Neutrophil (primary cell): ENCODE results near the gene SORCS2.

ENCODE experiments used
- H3K27ac ChIP-seq: fragments of 200-600 bp; sonication (generic); 2 replicates; pipeline ENCODE4 v1.5.1; 2016; ENCODE audit warnings: mild to moderate bottlenecking, moderate library complexity
- H3K27me3 ChIP-seq: fragments of 200-600 bp; sonication (generic); 2 replicates; pipeline ENCODE4 v1.6.0; 2016; ENCODE audit warnings: mild to moderate bottlenecking
- H3K36me3 ChIP-seq: fragments of 200-600 bp; sonication (generic); 2 replicates; pipeline ENCODE4 v1.5.1; 2017
- H3K4me1 ChIP-seq, 2 experiments: fragments of 200-600 bp in 1 of 2; sonication (generic) in 1 of 2; 1 replicate in 1 of 2; 2 replicates in 1 of 2; pipeline versions ENCODE4 v1.5.1 to v1.6.1; 2013 to 2016; ENCODE audit warnings: low read depth in 1 of 2, low read length in 1 of 2, mild to moderate bottlenecking in 1 of 2, moderate library complexity in 1 of 2; ENCODE audit not compliant: control insufficient read depth in 1 of 2, insufficient read depth in 1 of 2
- H3K4me3 ChIP-seq, 2 experiments: fragments of 200-600 bp in 1 of 2; sonication (generic) in 1 of 2; 1 replicate in 1 of 2; 2 replicates in 1 of 2; pipeline ENCODE4 v1.5.1; 2013 to 2016; ENCODE audit warnings: low read depth in 1 of 2, low read length in 1 of 2, mild to moderate bottlenecking in 1 of 2, moderate library complexity in 1 of 2
- H3K9me3 ChIP-seq: fragments of 200-600 bp; sonication (generic); 2 replicates; pipeline ENCODE4 v1.5.1; 2016
- TF ChIP-seq, protein P1 (sequence below): fragments of 200-600 bp; sonication (generic); IDR thresholded peaks from 2 replicates; pipeline ENCODE4 v1.5.1; 2016; ENCODE audit warnings: antibody characterized with exemption

The SORCS2 gene

DNA sequence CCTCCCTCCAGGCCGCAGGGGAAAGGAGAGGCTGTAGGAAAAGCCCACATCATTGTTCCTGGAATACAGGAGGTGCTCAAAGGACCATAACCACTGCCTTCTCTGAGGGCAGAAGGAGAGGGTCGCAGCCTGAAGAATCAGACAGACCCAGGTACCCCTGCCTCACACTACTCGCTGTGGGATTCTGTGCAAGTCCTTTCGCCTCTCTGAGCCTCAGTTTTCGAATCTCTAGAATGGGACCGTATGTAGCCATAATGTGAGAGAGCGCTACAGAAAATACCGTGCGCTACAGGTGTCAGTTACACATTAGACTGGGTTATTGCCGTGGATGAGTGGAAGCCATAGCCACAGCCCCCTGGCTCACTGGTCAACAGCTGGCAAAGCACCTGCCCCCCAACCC is 320.6 kb downstream of the SORCS2 start:
- H3K9me3 ChIP-seq = no peaks in the 10 kb centered on the region
- H3K4me1 ChIP-seq = no peaks in the 10 kb centered on the region
- H3K36me3 ChIP-seq = no peaks in the 10 kb centered on the region
- TF ChIP-seq, protein P1, sequence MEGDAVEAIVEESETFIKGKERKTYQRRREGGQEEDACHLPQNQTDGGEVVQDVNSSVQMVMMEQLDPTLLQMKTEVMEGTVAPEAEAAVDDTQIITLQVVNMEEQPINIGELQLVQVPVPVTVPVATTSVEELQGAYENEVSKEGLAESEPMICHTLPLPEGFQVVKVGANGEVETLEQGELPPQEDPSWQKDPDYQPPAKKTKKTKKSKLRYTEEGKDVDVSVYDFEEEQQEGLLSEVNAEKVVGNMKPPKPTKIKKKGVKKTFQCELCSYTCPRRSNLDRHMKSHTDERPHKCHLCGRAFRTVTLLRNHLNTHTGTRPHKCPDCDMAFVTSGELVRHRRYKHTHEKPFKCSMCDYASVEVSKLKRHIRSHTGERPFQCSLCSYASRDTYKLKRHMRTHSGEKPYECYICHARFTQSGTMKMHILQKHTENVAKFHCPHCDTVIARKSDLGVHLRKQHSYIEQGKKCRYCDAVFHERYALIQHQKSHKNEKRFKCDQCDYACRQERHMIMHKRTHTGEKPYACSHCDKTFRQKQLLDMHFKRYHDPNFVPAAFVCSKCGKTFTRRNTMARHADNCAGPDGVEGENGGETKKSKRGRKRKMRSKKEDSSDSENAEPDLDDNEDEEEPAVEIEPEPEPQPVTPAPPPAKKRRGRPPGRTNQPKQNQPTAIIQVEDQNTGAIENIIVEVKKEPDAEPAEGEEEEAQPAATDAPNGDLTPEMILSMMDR = no peak
- no peak overlapping the region for H3K4me3 ChIP-seq
- H3K27ac ChIP-seq = no peak overlapping the region
- peaks cover 70% of the 10 kb centered on the region for H3K27me3 ChIP-seq

DNA sequence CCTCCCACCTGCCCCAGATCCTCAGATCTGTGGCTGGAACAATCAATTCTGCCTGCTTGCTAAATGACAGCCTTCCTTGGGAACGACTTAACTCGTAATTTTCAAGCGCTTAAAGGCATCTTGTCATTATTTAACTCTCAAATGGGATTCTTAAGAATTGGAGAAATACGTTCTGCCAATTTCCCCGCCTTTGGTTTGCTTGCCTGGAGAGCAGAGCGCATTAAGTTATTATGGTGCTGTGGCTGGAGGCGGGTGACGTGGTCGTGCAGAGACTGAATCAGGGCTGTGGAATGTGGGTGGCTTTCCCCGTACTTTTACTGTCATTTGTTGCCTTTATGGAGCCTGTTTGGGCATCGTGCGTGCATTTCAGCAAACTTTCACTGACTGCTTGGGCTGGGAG is 321.3 kb downstream of the SORCS2 start:
- H3K36me3 ChIP-seq = no peaks in the 10 kb centered on the region
- H3K9me3 ChIP-seq = no peaks in the 10 kb centered on the region
- H3K4me3 ChIP-seq = no peak overlapping the region
- TF ChIP-seq, protein P1 = no peak
- H3K4me1 ChIP-seq = no peaks in the 10 kb centered on the region
- H3K27ac ChIP-seq = no peak overlapping the region
- peaks cover 70% of the 10 kb centered on the region for H3K27me3 ChIP-seq

DNA sequence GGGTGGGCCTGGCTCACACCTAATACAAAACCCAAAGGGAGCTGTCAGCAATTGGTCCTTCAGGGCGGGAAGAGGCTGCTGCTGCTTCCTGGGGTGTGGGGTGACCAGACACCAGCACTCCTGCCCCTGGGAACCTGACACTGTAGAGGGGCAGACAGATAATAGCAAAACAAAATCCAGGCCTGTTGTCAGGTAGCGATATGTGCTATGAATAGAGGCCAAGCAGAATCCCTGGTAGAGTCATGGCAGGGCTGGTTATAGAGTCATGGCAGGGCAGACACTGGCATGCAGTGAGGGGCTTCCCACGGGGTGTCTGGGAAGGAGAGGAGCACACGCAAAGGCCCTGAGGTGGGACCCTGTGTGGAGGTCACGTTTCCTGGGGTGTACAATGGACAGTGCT is 321.9 kb downstream of the SORCS2 start:
- H3K9me3 ChIP-seq = no peaks in the 10 kb centered on the region
- H3K4me1 ChIP-seq = no peaks in the 10 kb centered on the region
- TF ChIP-seq, protein P1 = no peak
- no peaks in the 10 kb centered on the region for H3K36me3 ChIP-seq
- H3K4me3 ChIP-seq = no peak overlapping the region
- H3K27me3 ChIP-seq = peaks cover 74% of the 10 kb centered on the region
- no peak overlapping the region for H3K27ac ChIP-seq

DNA sequence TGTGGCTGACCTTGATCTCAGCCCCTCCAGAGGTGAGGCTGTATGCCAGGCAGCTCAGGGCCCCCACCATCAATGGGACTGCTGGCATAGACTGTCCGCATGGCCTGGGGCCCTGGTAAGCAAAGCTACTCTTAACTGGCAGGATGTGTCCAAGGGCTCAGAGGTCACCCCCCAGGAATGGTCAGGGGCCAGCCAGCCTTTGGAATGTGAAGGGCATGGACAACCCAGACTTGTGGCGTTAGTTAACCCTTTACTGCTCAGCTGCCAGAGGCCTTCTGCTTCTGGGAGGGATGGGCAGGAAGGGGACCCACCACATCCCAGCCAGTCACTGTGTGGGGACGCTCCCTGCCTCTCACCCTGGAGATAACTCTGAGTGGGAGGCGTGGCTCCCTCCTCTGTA is 322.5 kb downstream of the SORCS2 start:
- TF ChIP-seq, protein P1 = no peak
- H3K9me3 ChIP-seq = no peaks in the 10 kb centered on the region

DNA sequence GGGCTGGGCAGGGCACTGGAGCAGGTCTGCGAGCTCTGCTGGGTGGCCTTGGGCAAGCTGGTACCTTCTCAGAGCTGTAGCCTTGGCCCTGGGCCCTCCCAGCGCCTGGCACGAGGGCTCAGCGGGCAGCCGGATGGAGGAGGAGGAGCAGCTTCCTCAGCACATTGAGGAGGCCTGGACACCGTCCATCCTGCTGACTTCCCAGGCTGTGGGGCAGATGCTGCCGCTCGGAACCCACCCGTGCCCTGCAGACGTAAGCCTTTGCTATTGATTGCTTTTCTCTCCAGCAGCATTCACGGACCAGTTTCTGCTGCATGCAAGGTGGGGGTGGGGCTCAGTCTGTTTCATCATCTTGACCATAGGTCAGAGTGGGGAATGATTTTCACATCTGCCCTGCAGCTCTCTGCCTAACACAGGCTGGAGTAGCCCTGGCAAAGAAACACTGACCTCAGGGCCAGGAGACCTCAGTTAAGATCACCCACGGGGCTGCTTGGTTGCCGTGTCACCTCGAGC is 323.1 kb downstream of the SORCS2 start:
- peaks cover 73% of the 10 kb centered on the region for H3K27me3 ChIP-seq
- H3K9me3 ChIP-seq = no peaks in the 10 kb centered on the region
- no peak overlapping the region for H3K27ac ChIP-seq
- no peak overlapping the region for H3K4me3 ChIP-seq
- TF ChIP-seq, protein P1 = no peak
- no peaks in the 10 kb centered on the region for H3K4me1 ChIP-seq
- no peaks in the 10 kb centered on the region for H3K36me3 ChIP-seq

More for the DNA sequence above, 322.5 kb downstream of the SORCS2 start:
- H3K4me1 ChIP-seq = no peaks in the 10 kb centered on the region
- no peaks in the 10 kb centered on the region for H3K36me3 ChIP-seq
- H3K27ac ChIP-seq = no peak overlapping the region
- H3K4me3 ChIP-seq = no peak overlapping the region
- H3K27me3 ChIP-seq = peaks cover 74% of the 10 kb centered on the region
